GM18909 (cell line): ENCODE measurements around the gene JAKMIP1.

Source experiments
- ATAC-seq: cut with Tn5 transposase; IDR thresholded peaks from one replicate; pipeline ENCODE4 v1.9.1; 2021; ENCODE audit warnings: mild to moderate bottlenecking; ENCODE audit not compliant: unreplicated experiment, poor library complexity

JAKMIP1 gene

GRCh38 chr4:6123976-6124375 lies 76.4 kb downstream of the JAKMIP1 start:
- no peak for ATAC-seq

- ATAC-seq = no peak
Observed at GRCh38 chr4:6123541-6123940, 76.8 kb downstream of the JAKMIP1 start.

GRCh38 chr4:6123116-6123515 lies 77.2 kb downstream of the JAKMIP1 start:
- no peak for ATAC-seq

GRCh38 chr4:6122496-6122895 lies 77.9 kb downstream of the JAKMIP1 start:
- no peak for ATAC-seq

GRCh38 chr4:6121941-6122340 lies 78.4 kb downstream of the JAKMIP1 start:
- ATAC-seq = no peak

GRCh38 chr4:6121276-6121850 lies 79.0 kb downstream of the JAKMIP1 start:
- no peak for ATAC-seq

GRCh38 chr4:6120361-6120760 lies 80.0 kb downstream of the JAKMIP1 start:
- no peak for ATAC-seq

GRCh38 chr4:6119507-6120020 lies 80.8 kb downstream of the JAKMIP1 start:
- no peak for ATAC-seq

GRCh38 chr4:6118201-6118600 lies 82.1 kb downstream of the JAKMIP1 start:
- no peak for ATAC-seq

- no peak for ATAC-seq
Observed at GRCh38 chr4:6116696-6117285, 83.6 kb downstream of the JAKMIP1 start.

- ATAC-seq = no peak
Observed at GRCh38 chr4:6115746-6116586, 84.4 kb downstream of the JAKMIP1 start.

- no peak for ATAC-seq
Observed at GRCh38 chr4:6115342-6115741, 85.0 kb downstream of the JAKMIP1 start.

- no peak for ATAC-seq
Observed at GRCh38 chr4:6114601-6115000, 85.7 kb downstream of the JAKMIP1 start.

GRCh38 chr4:6114181-6114580 lies 86.2 kb downstream of the JAKMIP1 start:
- no peak for ATAC-seq

- no peak for ATAC-seq
Observed at GRCh38 chr4:6113641-6114040, 86.7 kb downstream of the JAKMIP1 start.

- no peak for ATAC-seq
Observed at GRCh38 chr4:6112606-6113290, 87.6 kb downstream of the JAKMIP1 start.

- ATAC-seq = no peak
Observed at GRCh38 chr4:6111354-6111960, 88.9 kb downstream of the JAKMIP1 start.

- ATAC-seq = no peak
Observed at GRCh38 chr4:6110681-6111353, 89.5 kb downstream of the JAKMIP1 start.

- ATAC-seq = no peak
Observed at GRCh38 chr4:6109842-6110560, 90.3 kb downstream of the JAKMIP1 start.
